HCT116 (cell line): ENCODE data around the gene TEK. TPM values are rescaled to one million over a fixed set of nuclear protein-coding genes. Genes with fewer than 3 reads are reported as not detected.

Source experiments
- ATAC-seq: fragments of 200-7000 bp; cut with Tn5 transposase; 2 replicates; pipeline ENCODE4 v1.9.1; 2020; ENCODE audit warnings: mild to moderate bottlenecking, moderate library complexity
- BruUV-seq: library from RNA; stranded (reverse); fragments of 400-500 nt; replicated peaks from 2 replicates; lab custom pipeline; 2021; lab: Mats Ljungman, UMichigan
- CTCF ChIA-PET: fragments of 300-600 bp; sonication (Branson Sonifier 250); formaldehyde crosslinking; loops from one replicate; lab custom pipeline; 2021; ENCODE audit warnings: antibody characterized with exemption; lab: Charles Lee
- POLR2A ChIA-PET: fragments of 300-600, 350-600 bp; sonication (Branson Sonifier 250); formaldehyde crosslinking; loops from one replicate; lab custom pipeline; 2021; ENCODE audit warnings: antibody characterized with exemption; lab: Charles Lee
- RAD21 ChIA-PET, 2 experiments: fragments of 300-600 bp; sonication (Branson Sonifier 250); formaldehyde crosslinking; loops; one replicate each; lab custom pipeline; 2023; ENCODE audit warnings: low total read pairs in 2 of 2; ENCODE audit not compliant: uncharacterized antibody in 2 of 2, unreplicated experiment in 2 of 2, low non-redundant PET in 1 of 2; lab: Charles Lee
- DNase-seq: peaks from one replicate; pipeline ENCODE4 v3.0.0-alpha.2; 2010; ENCODE audit warnings: low read depth, low spot score
- H2AFZ ChIP-seq: fragments of 200-600 bp; shearing (Covaris generic), sonication (generic); 2 replicates; pipeline ENCODE4 v1.6.1; 2017; ENCODE audit warnings: low read depth, mixed run types, mixed read lengths, antibody characterized with exemption, low read length; ENCODE audit not compliant: poor library complexity, severe bottlenecking
- H3K27ac ChIP-seq: 2 replicates; pipeline ENCODE4 v1.5.1; 2012; ENCODE audit warnings: low read depth, low read length
- H3K27me3 ChIP-seq: fragments of 200-600 bp; sonication (generic); 2 replicates; pipeline ENCODE4 v1.6.1; 2016; ENCODE audit warnings: mixed run types, low read length, mixed read lengths; ENCODE audit not compliant: insufficient read depth
- H3K36me3 ChIP-seq, 2 experiments: fragments of 200-500 bp in 1 of 2; fragments of 200-600 bp in 1 of 2; sonication (Bioruptor generic) in 1 of 2; sonication (generic) in 1 of 2; 2 replicates each; pipeline versions ENCODE4 v1.5.1 to v1.6.1; 2014 to 2016; ENCODE audit warnings: low read length in 2 of 2, inconsistent platforms in 1 of 2, mixed read lengths in 1 of 2, mixed run types in 1 of 2; ENCODE audit not compliant: insufficient read depth in 2 of 2, control insufficient read depth in 1 of 2
- H3K4me1 ChIP-seq, 2 experiments: fragments of 200-600 bp in 1 of 2; sonication (generic) in 1 of 2; 2 replicates each; pipeline versions ENCODE4 v1.5.1 to v1.6.1; 2012 to 2017; ENCODE audit warnings: low read length in 2 of 2, inconsistent platforms in 1 of 2, mild to moderate bottlenecking in 1 of 2, mixed read lengths in 1 of 2, mixed run types in 1 of 2, moderate library complexity in 1 of 2; ENCODE audit not compliant: insufficient read depth in 2 of 2, control insufficient read depth in 1 of 2
- H3K4me2 ChIP-seq: fragments of 200-600 bp; sonication (generic); 2 replicates; pipeline ENCODE4 v1.6.1; 2017; ENCODE audit warnings: mixed run types, low read length, mixed read lengths
- H3K4me3 ChIP-seq, 2 experiments: fragments of 200-600 bp in 1 of 2; sonication (generic) in 1 of 2; replicated peaks in 1 of 2; 2 replicates each; pipeline ENCODE4 v1.5.1; 2011 to 2016; ENCODE audit warnings: low read length in 2 of 2, control low read depth in 1 of 2, low read depth in 1 of 2, mild to moderate bottlenecking in 1 of 2, mixed read lengths in 1 of 2, mixed run types in 1 of 2
- H3K79me2 ChIP-seq: fragments of 200-600 bp; sonication (generic); 2 replicates; pipeline ENCODE4 v1.6.1; 2017; ENCODE audit warnings: mild to moderate bottlenecking, mixed run types, low read length, moderate library complexity, mixed read lengths; ENCODE audit not compliant: insufficient read depth
- H3K9ac ChIP-seq: fragments of 200-600 bp; sonication (generic); 2 replicates; pipeline ENCODE4 v1.6.1; 2016; ENCODE audit warnings: low read length, mixed read lengths
- H3K9me2 ChIP-seq: fragments of 200-600 bp; sonication (generic), shearing (Covaris generic); 2 replicates; pipeline ENCODE4 v1.6.1; 2017; ENCODE audit warnings: mixed run types, mild to moderate bottlenecking, moderate library complexity; ENCODE audit not compliant: insufficient read depth
- H3K9me3 ChIP-seq, 2 experiments: fragments of 200-500 bp in 1 of 2; fragments of 200-600 bp in 1 of 2; sonication (Bioruptor generic) in 1 of 2; sonication (generic) in 1 of 2; 2 replicates each; pipeline ENCODE4 v1.6.1; 2014 to 2017; ENCODE audit warnings: low read length in 2 of 2, mixed read lengths in 2 of 2, inconsistent platforms in 1 of 2, low read depth in 1 of 2, mild to moderate bottlenecking in 1 of 2, mixed run types in 1 of 2, moderate library complexity in 1 of 2; ENCODE audit not compliant: control insufficient read depth in 1 of 2, insufficient read depth in 1 of 2
- H4K20me1 ChIP-seq: fragments of 200-600 bp; sonication (generic), shearing (Covaris generic); 2 replicates; pipeline ENCODE4 v1.6.1; 2017; ENCODE audit warnings: mixed run types, mild to moderate bottlenecking, moderate library complexity; ENCODE audit not compliant: insufficient read depth
- CBX3 ChIP-seq: IDR thresholded peaks from 2 replicates; pipeline ENCODE4 v1.6.1; 2012; ENCODE audit warnings: low read depth
- CTCF ChIP-seq, 3 experiments: fragments of 200-600 bp in 1 of 3; sonication (generic) in 1 of 3; IDR thresholded peaks in 2 of 3; conservative IDR thresholded peaks in 1 of 3; 2 replicates each; pipeline ENCODE4 v1.5.1; 2012 to 2017; ENCODE audit warnings: low read depth in 2 of 3, low read length in 2 of 3, antibody characterized with exemption in 1 of 3, borderline replicate concordance in 1 of 3, control low read depth in 1 of 3, mild to moderate bottlenecking in 1 of 3, mixed read lengths in 1 of 3, mixed run types in 1 of 3, moderate library complexity in 1 of 3; ENCODE audit not compliant: insufficient read depth in 1 of 3
- ELF1 ChIP-seq: IDR thresholded peaks from 2 replicates; pipeline ENCODE4 v1.6.1; 2012; ENCODE audit warnings: low read depth, borderline replicate concordance
- EZH2phosphoT487 ChIP-seq: fragments of 200-600 bp; IDR thresholded peaks from 2 replicates; pipeline ENCODE4 v1.6.1; 2018; ENCODE audit warnings: antibody characterized with exemption, borderline replicate concordance
- FOSL1 ChIP-seq: IDR thresholded peaks from 2 replicates; pipeline ENCODE4 v1.6.1; 2012; ENCODE audit warnings: low read depth
- POLR2AphosphoS5 ChIP-seq: IDR thresholded peaks from 2 replicates; pipeline ENCODE4 v1.6.1; 2011; ENCODE audit warnings: mild to moderate bottlenecking, low read depth, low read length, moderate library complexity
- RAD21 ChIP-seq: IDR thresholded peaks from 2 replicates; pipeline ENCODE4 v1.6.1; 2012; ENCODE audit warnings: low read depth, mild to moderate bottlenecking
- REST ChIP-seq: IDR thresholded peaks from 2 replicates; pipeline ENCODE4 v1.6.1; 2012; ENCODE audit warnings: low read depth
- SIN3A ChIP-seq: IDR thresholded peaks from 2 replicates; pipeline ENCODE4 v1.6.1; 2012; ENCODE audit warnings: low read depth
- SP1 ChIP-seq: IDR thresholded peaks from 2 replicates; pipeline ENCODE4 v1.6.1; 2012; ENCODE audit warnings: low read depth
- SRF ChIP-seq: IDR thresholded peaks from 2 replicates; pipeline ENCODE4 v1.6.1; 2012; ENCODE audit warnings: low read depth
- TCF7L2 ChIP-seq: IDR thresholded peaks from 2 replicates; pipeline ENCODE4 v1.7.0; 2011; ENCODE audit warnings: borderline replicate concordance, inconsistent platforms; ENCODE audit not compliant: insufficient read depth, insufficient read length; ENCODE audit errors: extremely low read depth
- intact Hi-C: fragments of 100-400 bp; cut with micrococcal nuclease; formaldehyde crosslinking; loops from 2 replicates; pipeline ENCODE4 v1.10.0; 2022
- total RNA-seq: library from RNA; stranded (reverse); gene quantifications from one replicate; pipeline ENCODE4 v1.2.1, GENCODE V29; 2021; ENCODE audit not compliant: unreplicated experiment

The TEK gene
- total RNA-seq, 1 experiment from 2014 or later, result 0.15 TPM

- Histone ChIP-seq H4K20me1 (no peaks in the 10 kb centered on the region), H3K4me3 (no peak overlapping the region), H3K9me3 (no peaks in the 10 kb centered on the region), H3K4me2 (no peak overlapping the region), H3K27me3 (no peaks in the 10 kb centered on the region), H3K4me1 (peaks cover 14 to 16% of the 10 kb centered on the region in 2 experiments), H3K9me2 (no peaks in the 10 kb centered on the region), H2AFZ (no peak overlapping the region), H3K79me2 (no peaks in the 10 kb centered on the region), H3K9ac (no peak overlapping the region)
- ChIA-PET CTCF (no interaction called here), RAD21 (no interaction called here), POLR2A (no interaction called here)
- ATAC-seq, result no peak
- intact Hi-C loops, result no loop called here
- BruUV-seq, result no TSS peak
- no peak for DNase-seq
- TF ChIP-seq CTCF (IDR thresholded peaks at IDR 0.05 in 2 of 3, conservative IDR thresholded peaks at IDR 0.05 in 1 of 3; ENCODE audit: borderline replicate concordance in 1 of 3, insufficient read depth in 1 of 3, low read depth in 2 of 3, low read length in 2 of 3) (no peak), POLR2AphosphoS5 (no peak), SIN3A (no peak), SRF (no peak), CBX3 (no peak), TCF7L2 (no peak), REST (no peak), SP1 (no peak), ELF1 (no peak), EZH2phosphoT487 (no peak), RAD21 (no peak), FOSL1 (no peak)
- TF ChIP-seq, all 23 proteins: peak for 0
- H3K27ac ChIP-seq, result no peak overlapping the region
- no peaks in the 10 kb centered on the region for H3K36me3 ChIP-seq
These were observed 80.4 kb downstream of the TEK start for GRCh38 chr9:27189426-27189825.
